ENCODE measurements around the gene HCN2.

The HCN2 gene

GRCh38 chr19:646779-647565 is 57.3 kb downstream of the HCN2 start:
- no peaks in the 10 kb centered on the region for H3F3A ChIP-seq (ENCODE audit: insufficient read depth)
- H3K36me3 ChIP-seq (ENCODE audit: low read length) = no peaks in the 10 kb centered on the region

GRCh38 chr19:647566-648284 is 58.0 kb downstream of the HCN2 start:
- Histone ChIP-seq H4K20me1 (ENCODE audit: low read depth, low read length) (no peaks in the 10 kb centered on the region), H3K9me3 (ENCODE audit: insufficient read depth, low read length) (no peaks in the 10 kb centered on the region), H3K79me2 (ENCODE audit: insufficient read depth, low read length) (peaks cover 7% of the 10 kb centered on the region; the same call in 1 of the 2 replicates), H3F3A (ENCODE audit: insufficient read depth) (no peaks in the 10 kb centered on the region), H3K9me2 (replicated peaks; ENCODE audit: insufficient read depth, low read length) (no peaks in the 10 kb centered on the region), H3K27me3 (ENCODE audit: low read length) (no peaks in the 10 kb centered on the region), H3K4me3 (ENCODE audit: insufficient read depth, low read length, poor library complexity, severe bottlenecking) (no peak overlapping the region), H2AFZ (ENCODE audit: low read depth, low read length, severe bottlenecking) (no peak overlapping the region), H3K4me2 (ENCODE audit: low read depth, low read length, poor library complexity, severe bottlenecking) (no peak overlapping the region), H3K9ac (ENCODE audit: low read length) (no peak overlapping the region), H3K36me3 (ENCODE audit: low read length) (no peaks in the 10 kb centered on the region), H3K27ac (ENCODE audit: low read depth, low read length) (no peak overlapping the region)
- TF ChIP-seq EZH2phosphoT487 (conservative IDR thresholded peaks at IDR 0.05; ENCODE audit: low read length) (no peak), CTCF (IDR thresholded peaks at IDR 0.05; ENCODE audit: insufficient read depth, low read length, poor library complexity, severe bottlenecking) (no peak)

More at GRCh38 chr19:646779-647565, 57.3 kb downstream of the HCN2 start:
- Histone ChIP-seq H3K27ac (ENCODE audit: low read depth, low read length) (no peak overlapping the region), H2AFZ (ENCODE audit: low read depth, low read length, severe bottlenecking) (no peak overlapping the region), H3K79me2 (ENCODE audit: insufficient read depth, low read length) (no peaks in the 10 kb centered on the region), H3K9me3 (ENCODE audit: insufficient read depth, low read length) (no peaks in the 10 kb centered on the region), H3K4me2 (ENCODE audit: low read depth, low read length, poor library complexity, severe bottlenecking) (no peak overlapping the region), H3K4me3 (ENCODE audit: insufficient read depth, low read length, poor library complexity, severe bottlenecking) (no peak overlapping the region), H3K27me3 (ENCODE audit: low read length) (no peaks in the 10 kb centered on the region), H3K9me2 (replicated peaks; ENCODE audit: insufficient read depth, low read length) (no peaks in the 10 kb centered on the region), H4K20me1 (ENCODE audit: low read depth, low read length) (no peaks in the 10 kb centered on the region), H3K9ac (ENCODE audit: low read length) (no peak overlapping the region)
- TF ChIP-seq EZH2phosphoT487 (conservative IDR thresholded peaks at IDR 0.05; ENCODE audit: low read length) = no peak

- Histone ChIP-seq H3K27ac (ENCODE audit: low read depth, low read length) (no peak overlapping the region), H3K4me2 (ENCODE audit: low read depth, low read length, poor library complexity, severe bottlenecking) (no peak overlapping the region), H3K36me3 (ENCODE audit: low read length) (no peaks in the 10 kb centered on the region), H3K9me2 (replicated peaks; ENCODE audit: insufficient read depth, low read length) (no peaks in the 10 kb centered on the region), H3K79me2 (ENCODE audit: insufficient read depth, low read length) (peaks cover 13% of the 10 kb centered on the region), H3K9ac (ENCODE audit: low read length) (no peak overlapping the region), H2AFZ (ENCODE audit: low read depth, low read length, severe bottlenecking) (no peak overlapping the region), H4K20me1 (ENCODE audit: low read depth, low read length) (0 out of 2 replicates have a peak, but pooled peaks cover 3% of the 10 kb centered on the region), H3K4me3 (ENCODE audit: insufficient read depth, low read length, poor library complexity, severe bottlenecking) (no peak overlapping the region), H3K27me3 (ENCODE audit: low read length) (no peaks in the 10 kb centered on the region), H3K9me3 (ENCODE audit: insufficient read depth, low read length) (no peaks in the 10 kb centered on the region), H3F3A (ENCODE audit: insufficient read depth) (no peaks in the 10 kb centered on the region)
- TF ChIP-seq EZH2phosphoT487 (conservative IDR thresholded peaks at IDR 0.05; ENCODE audit: low read length) (no peak), CTCF (IDR thresholded peaks at IDR 0.05; ENCODE audit: insufficient read depth, low read length, poor library complexity, severe bottlenecking) (no peak)
Observed at GRCh38 chr19:648305-648704, 58.6 kb downstream of the HCN2 start.
